GM19193 (cell line): ENCODE measurements around the gene RAE1.

Source experiments
- POLR2A ChIP-seq: IDR thresholded peaks from 4 replicates; pipeline ENCODE4 v1.6.1; 2011; ENCODE audit not compliant: insufficient read depth, insufficient read length; ENCODE audit errors: extremely low read depth

The RAE1 gene

DNA sequence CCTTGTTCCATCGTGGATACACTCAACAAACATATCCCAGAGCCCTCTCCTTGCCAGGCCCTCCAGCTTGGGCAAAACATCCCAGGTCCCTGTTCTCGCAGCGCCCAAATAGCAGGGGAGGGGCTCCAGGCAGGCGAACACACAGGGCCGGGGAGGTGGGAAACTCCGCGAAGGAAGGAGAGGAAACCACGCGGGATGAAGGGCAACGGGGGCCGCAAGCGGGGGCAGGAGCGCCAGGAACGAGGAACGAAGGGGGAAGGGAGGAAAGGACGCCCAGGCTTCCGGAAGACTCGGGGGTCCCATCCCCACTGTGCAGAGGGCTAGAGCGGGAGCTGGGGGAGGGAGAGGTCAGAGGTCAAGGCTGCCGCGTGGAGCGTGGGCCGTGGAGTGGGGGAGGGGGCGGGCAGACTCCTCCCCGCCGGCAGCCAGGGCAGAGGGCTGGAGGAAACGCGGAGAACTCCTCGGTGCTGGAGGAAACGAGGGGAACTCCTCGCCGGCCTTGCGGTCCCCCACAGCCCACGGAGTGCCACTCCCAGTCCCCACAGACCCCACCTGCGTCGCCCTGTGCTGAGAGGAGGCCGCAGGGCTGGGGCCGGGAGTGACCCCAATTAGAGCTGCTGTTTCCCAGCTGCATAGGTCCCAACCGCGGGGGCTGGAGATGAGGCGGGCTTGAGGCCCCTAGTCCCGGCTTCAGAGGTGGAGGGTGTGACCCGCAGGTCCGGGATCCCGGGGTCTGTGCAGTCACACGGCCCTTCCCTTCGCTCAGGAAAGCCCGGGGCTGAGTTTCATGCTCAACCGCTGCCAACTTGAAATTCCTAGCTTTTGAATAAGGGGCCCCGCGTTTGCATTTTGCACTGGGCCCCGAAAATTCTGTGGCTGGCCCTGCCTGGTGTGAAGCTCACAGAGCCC lies 38.9 kb downstream of the RAE1 start:
- peak; percentile 51 for TF ChIP-seq POLR2A

DNA sequence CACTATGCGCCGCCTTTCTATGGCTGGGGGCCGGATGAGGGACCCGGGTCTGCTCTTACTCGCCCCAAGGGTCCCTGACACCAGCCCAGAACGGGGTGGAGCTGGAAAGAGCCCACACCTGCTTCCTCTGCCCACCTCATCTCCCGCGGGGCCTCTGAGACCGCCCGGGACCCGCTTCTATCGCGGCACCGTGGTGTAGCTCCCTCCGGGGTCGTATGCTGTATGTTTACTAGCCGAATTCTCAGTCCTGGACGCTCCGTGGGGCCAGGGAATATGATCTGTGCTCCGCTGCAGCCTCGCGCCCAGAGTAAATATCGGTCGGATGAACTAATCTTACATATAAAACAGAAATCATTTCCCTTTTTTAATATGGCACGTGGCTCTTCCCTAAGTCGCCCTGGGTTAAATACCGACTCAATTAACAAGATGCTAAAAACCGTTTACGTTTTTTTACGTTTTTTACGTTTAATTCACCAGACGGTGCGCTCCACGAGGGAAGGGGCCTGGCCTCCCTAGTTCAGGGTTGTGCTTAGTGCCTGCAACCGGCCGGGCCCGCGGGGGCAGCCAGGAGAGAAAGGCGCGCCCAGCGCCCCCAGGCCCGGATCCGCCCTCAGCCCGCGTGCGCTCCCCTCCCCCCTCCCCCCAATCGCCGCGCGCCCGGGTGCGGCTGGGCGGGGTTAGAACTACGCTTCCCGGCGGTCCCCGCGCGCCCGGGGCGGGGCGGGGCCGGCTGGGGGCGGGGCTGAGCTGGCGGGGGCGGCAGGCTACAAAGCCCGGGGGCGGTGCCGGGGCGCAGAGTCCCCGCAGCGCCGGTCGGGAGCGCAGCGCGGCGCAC lies 39.8 kb downstream of the RAE1 start, which contains the start of gene RBM38:
Gene RBM38, plus strand, starts transcription at position 793 of the 835 bp plus-strand sequence. CDS start 186 bp downstream, outside the sequence.
- peak; percentile 32 for TF ChIP-seq POLR2A

- TF ChIP-seq POLR2A, result peak; percentile 76
Observed at GRCh38 chr20:57391439-57392301, 40.6 kb downstream of the RAE1 start.

GRCh38 chr20:57392512-57393271 lies 41.6 kb downstream of the RAE1 start:
- peak; percentile 56 for TF ChIP-seq POLR2A

DNA sequence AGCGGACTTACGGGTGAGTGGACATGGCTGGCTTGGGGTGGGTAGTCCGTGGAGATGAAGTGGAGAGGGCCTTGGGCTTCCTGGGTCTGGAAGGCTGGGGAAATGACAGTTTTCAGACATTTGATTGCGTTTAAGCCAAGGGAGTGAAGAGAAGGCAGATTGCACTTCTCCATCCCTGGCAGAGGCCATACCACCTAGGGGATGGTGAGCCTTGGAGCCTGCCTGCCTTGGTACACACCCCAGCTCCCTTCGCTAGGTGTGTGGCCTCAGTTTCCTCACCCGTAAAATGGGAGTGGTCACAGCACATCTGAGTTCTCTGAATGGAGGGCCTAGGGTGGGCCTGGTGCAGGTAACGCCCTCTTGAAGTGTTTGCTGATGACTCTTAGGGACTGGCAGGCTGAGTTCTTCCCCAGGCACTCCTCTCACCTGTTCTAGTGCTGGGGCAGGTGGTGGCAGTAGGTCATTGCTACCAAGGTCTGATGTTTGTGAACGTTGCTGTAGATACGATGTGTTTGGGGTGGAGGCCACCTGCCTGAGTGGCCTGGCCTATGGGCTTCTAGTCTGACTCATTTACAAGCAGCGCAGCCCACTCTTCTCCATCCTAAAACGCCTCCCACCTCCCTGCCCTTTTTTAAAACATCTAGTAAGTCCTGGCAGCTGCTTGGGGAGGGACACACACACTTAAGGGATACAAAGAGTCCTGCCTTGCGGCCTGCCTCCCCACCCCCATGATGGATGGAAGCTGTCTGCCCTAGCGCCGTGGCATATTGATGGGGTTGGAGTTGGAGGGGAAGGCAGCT lies 42.5 kb downstream of the RAE1 start:
- TF ChIP-seq POLR2A, result no peak

DNA sequence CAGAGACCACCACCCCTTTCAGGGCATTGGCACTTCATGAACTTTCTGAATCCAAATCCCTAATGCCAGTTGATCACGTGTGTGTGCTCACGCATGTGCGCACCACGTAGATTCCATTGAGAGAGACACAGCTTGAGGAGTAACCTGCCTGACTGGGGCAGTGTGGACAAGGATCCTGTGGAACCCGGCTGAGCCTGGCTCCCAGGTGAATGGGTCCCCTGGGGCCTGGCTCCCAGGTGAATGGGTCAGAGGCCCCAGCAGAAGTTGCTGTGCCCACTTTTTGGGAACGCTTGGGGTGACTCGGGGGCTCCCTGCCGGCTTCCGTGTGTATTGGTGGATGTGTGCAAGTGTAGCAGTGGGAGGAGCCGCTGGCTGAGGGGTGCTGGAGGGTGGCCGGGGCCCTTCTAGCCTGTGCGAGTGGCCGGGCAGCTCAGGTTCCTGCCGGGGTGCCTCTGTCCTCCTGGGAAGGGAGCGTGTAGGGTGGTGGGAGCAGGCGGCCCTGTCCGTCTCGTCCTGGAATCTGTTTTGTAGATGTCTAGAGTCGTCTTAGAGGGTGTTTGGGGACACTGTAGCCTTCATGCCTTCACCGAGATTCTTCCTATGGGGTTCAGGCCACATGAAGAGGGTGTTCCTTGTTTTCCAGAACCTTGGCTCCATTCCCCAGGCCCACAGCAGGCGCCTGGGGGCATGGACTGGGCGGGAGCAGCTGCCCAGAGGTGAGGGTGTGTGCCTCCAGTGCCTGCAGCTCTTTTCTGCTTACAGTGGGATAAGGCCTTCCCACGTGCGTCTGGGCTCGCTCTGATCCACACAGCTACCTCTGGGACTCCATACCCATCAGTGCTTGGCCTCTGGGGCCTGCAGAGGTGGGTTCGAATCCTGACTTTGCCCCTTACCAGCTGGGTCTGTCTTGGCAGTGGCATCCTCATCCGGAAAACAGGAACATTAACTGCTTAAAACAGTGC lies 43.3 kb downstream of the RAE1 start:
- TF ChIP-seq POLR2A, result no peak

- TF ChIP-seq POLR2A, result no peak
Observed at GRCh38 chr20:57395111-57395966, 44.3 kb downstream of the RAE1 start.

GRCh38 chr20:57396212-57396983 lies 45.3 kb downstream of the RAE1 start:
- TF ChIP-seq POLR2A, result no peak

GRCh38 chr20:57396984-57397692 lies 46.1 kb downstream of the RAE1 start:
- no peak for TF ChIP-seq POLR2A

- TF ChIP-seq POLR2A, result no peak
Observed at GRCh38 chr20:57397693-57398108, 46.6 kb downstream of the RAE1 start.
